Measurements from ENCODE around the gene CBL.

DNA sequence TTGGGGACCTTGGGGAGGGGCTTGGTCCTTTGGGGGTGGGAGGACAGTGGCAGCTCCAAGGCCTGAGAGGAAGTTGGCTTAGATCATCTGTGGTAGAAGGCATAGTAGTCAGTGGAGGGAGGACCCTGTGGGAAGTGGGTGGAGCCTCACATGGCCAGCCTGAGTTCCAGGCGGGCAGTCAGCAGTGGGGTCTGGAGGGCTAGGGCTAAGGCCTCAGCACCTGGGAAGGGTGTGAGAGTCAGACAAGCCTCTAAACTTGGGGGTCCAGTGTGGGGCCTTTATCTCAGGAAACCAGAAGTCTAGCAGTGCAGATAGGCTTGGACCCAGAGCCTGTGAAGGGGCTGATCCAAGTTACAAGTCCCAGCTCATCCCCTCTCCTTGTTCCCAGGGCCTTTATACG, 33.6 kb upstream of the CBL start:
- TF ChIP-seq, protein P1, sequence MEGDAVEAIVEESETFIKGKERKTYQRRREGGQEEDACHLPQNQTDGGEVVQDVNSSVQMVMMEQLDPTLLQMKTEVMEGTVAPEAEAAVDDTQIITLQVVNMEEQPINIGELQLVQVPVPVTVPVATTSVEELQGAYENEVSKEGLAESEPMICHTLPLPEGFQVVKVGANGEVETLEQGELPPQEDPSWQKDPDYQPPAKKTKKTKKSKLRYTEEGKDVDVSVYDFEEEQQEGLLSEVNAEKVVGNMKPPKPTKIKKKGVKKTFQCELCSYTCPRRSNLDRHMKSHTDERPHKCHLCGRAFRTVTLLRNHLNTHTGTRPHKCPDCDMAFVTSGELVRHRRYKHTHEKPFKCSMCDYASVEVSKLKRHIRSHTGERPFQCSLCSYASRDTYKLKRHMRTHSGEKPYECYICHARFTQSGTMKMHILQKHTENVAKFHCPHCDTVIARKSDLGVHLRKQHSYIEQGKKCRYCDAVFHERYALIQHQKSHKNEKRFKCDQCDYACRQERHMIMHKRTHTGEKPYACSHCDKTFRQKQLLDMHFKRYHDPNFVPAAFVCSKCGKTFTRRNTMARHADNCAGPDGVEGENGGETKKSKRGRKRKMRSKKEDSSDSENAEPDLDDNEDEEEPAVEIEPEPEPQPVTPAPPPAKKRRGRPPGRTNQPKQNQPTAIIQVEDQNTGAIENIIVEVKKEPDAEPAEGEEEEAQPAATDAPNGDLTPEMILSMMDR (conservative IDR thresholded peaks at IDR 0.05; ENCODE audit: low read length), result no peak
- no peak for TF ChIP-seq EZH2phosphoT487 (IDR thresholded peaks at IDR 0.05; ENCODE audit: borderline replicate concordance)
